DND-41 (cell line): ENCODE measurements around the gene ABLIM2.

Experiments used
- ATAC-seq: fragments of 200-7000 bp; cut with Tn5 transposase; 3 replicates; pipeline ENCODE4 v1.9.1; 2021; ENCODE audit warnings: low read depth; ENCODE audit not compliant: insufficient read depth
- DNase-seq: peaks from one replicate; pipeline ENCODE4 v3.0.0-alpha.2; 2020
- H2AFZ ChIP-seq: 2 replicates; pipeline ENCODE4 v1.6.0; 2012; ENCODE audit warnings: low read depth, low read length
- H3K27ac ChIP-seq: 2 replicates; pipeline ENCODE4 v1.5.1; 2012; ENCODE audit warnings: low read length, inconsistent platforms
- H3K27me3 ChIP-seq: fragments of 200-600 bp; sonication (generic); 2 replicates; pipeline ENCODE4 v1.6.0; 2012; ENCODE audit warnings: low read length, mild to moderate bottlenecking, inconsistent platforms; ENCODE audit not compliant: insufficient read depth, poor library complexity
- H3K36me3 ChIP-seq: 2 replicates; pipeline ENCODE4 v1.5.1; 2012; ENCODE audit warnings: low read length, inconsistent platforms; ENCODE audit not compliant: insufficient read depth
- H3K4me1 ChIP-seq: 2 replicates; pipeline ENCODE4 v1.5.1; 2012; ENCODE audit warnings: mild to moderate bottlenecking, low read length; ENCODE audit not compliant: insufficient read depth
- H3K4me2 ChIP-seq: 2 replicates; pipeline ENCODE4 v1.6.0; 2012; ENCODE audit warnings: mild to moderate bottlenecking, moderate library complexity, low read length, inconsistent platforms; ENCODE audit not compliant: insufficient read depth
- H3K4me3 ChIP-seq, 2 experiments: fragments of 200-600 bp in 1 of 2; shearing (Covaris generic) in 1 of 2; 2 replicates each; pipeline ENCODE4 v1.5.1; 2012 to 2016; ENCODE audit warnings: inconsistent platforms in 2 of 2, low read length in 2 of 2, mild to moderate bottlenecking in 2 of 2, low read depth in 1 of 2, moderate library complexity in 1 of 2
- H3K79me2 ChIP-seq: 2 replicates; pipeline ENCODE4 v1.6.0; 2012; ENCODE audit warnings: low read length, inconsistent platforms; ENCODE audit not compliant: insufficient read depth
- H3K9ac ChIP-seq: 2 replicates; pipeline ENCODE4 v1.6.0; 2012; ENCODE audit warnings: low read depth, mild to moderate bottlenecking, inconsistent platforms, low read length, moderate library complexity
- H3K9me3 ChIP-seq: 2 replicates; pipeline ENCODE4 v1.5.1; 2012; ENCODE audit warnings: low read length, moderate library complexity, mild to moderate bottlenecking, inconsistent platforms; ENCODE audit not compliant: insufficient read depth, severe bottlenecking
- H4K20me1 ChIP-seq: 2 replicates; pipeline ENCODE4 v1.6.0; 2012; ENCODE audit warnings: low read length; ENCODE audit not compliant: insufficient read depth
- EZH2 ChIP-seq: IDR thresholded peaks from 3 replicates; pipeline ENCODE4 v1.6.1; 2012; ENCODE audit warnings: borderline replicate concordance, low read depth, mild to moderate bottlenecking, moderate library complexity, low read length, inconsistent platforms; ENCODE audit not compliant: severe bottlenecking
- TF ChIP-seq, protein P1 (sequence below): IDR thresholded peaks from 2 replicates; pipeline ENCODE4 v1.5.1; 2012; ENCODE audit warnings: borderline replicate concordance, low read length, moderate library complexity, mild to moderate bottlenecking; ENCODE audit not compliant: poor library complexity, severe bottlenecking; ENCODE audit errors: extremely low read depth

ABLIM2 gene

DNA sequence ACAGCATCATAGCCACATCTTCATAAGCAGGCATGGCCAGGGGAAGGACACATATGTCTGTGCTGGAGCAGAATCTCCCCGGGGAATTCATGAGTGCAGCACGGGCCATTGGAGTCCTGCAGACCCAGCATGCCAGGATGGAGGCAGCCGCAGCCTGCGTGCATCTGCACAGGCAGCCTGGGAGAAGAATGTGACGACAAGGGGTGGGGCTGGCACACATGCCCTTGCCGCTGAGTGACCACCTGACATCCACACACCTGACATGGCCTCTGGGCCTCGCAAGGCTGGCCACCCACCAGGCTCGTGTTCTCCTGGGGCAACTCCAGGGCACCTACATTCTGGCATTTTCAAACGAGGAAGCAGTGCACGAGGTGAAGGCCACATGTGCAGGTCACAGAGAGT is 152.8 kb downstream of the ABLIM2 start:
- Histone ChIP-seq H3K4me2 (no peak overlapping the region), H3K4me3 (no peak overlapping the region), H3K36me3 (no peaks in the 10 kb centered on the region), H3K79me2 (no peaks in the 10 kb centered on the region), H4K20me1 (no peaks in the 10 kb centered on the region), H3K9me3 (no peaks in the 10 kb centered on the region), H2AFZ (no peak overlapping the region), H3K9ac (no peak overlapping the region), H3K4me1 (no peaks in the 10 kb centered on the region), H3K27ac (no peak overlapping the region), H3K27me3 (no peaks in the 10 kb centered on the region)
- TF ChIP-seq, protein P1, sequence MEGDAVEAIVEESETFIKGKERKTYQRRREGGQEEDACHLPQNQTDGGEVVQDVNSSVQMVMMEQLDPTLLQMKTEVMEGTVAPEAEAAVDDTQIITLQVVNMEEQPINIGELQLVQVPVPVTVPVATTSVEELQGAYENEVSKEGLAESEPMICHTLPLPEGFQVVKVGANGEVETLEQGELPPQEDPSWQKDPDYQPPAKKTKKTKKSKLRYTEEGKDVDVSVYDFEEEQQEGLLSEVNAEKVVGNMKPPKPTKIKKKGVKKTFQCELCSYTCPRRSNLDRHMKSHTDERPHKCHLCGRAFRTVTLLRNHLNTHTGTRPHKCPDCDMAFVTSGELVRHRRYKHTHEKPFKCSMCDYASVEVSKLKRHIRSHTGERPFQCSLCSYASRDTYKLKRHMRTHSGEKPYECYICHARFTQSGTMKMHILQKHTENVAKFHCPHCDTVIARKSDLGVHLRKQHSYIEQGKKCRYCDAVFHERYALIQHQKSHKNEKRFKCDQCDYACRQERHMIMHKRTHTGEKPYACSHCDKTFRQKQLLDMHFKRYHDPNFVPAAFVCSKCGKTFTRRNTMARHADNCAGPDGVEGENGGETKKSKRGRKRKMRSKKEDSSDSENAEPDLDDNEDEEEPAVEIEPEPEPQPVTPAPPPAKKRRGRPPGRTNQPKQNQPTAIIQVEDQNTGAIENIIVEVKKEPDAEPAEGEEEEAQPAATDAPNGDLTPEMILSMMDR = no peak
- ATAC-seq (no peak), DNase-seq (no peak)

- no peak for ATAC-seq
- no peaks in the 10 kb centered on the region for H4K20me1 ChIP-seq
- no peak overlapping the region for H3K4me3 ChIP-seq
- no peaks in the 10 kb centered on the region for H3K9me3 ChIP-seq
- H3K4me2 ChIP-seq = no peak overlapping the region
- H2AFZ ChIP-seq = no peak overlapping the region
- no peak for TF ChIP-seq EZH2
- TF ChIP-seq, protein P1 = no peak
- H3K9ac ChIP-seq = no peak overlapping the region
- H3K36me3 ChIP-seq = no peaks in the 10 kb centered on the region
- no peak for DNase-seq
- no peaks in the 10 kb centered on the region for H3K27me3 ChIP-seq
- H3K4me1 ChIP-seq = no peaks in the 10 kb centered on the region
- no peaks in the 10 kb centered on the region for H3K79me2 ChIP-seq
- H3K27ac ChIP-seq = no peak overlapping the region
Observed at GRCh38 chr4:8005033-8005808, 153.4 kb downstream of the ABLIM2 start.

- Histone ChIP-seq H3K4me1 (no peaks in the 10 kb centered on the region), H3K36me3 (no peaks in the 10 kb centered on the region), H3K9ac (no peak overlapping the region), H2AFZ (no peak overlapping the region), H3K4me3 (no peak overlapping the region), H3K9me3 (no peaks in the 10 kb centered on the region), H3K79me2 (no peaks in the 10 kb centered on the region), H3K27me3 (no peaks in the 10 kb centered on the region), H4K20me1 (no peaks in the 10 kb centered on the region), H3K27ac (no peak overlapping the region), H3K4me2 (no peak overlapping the region)
- TF ChIP-seq, protein P1 = no peak
- no peak for TF ChIP-seq EZH2
- no peak for DNase-seq
- ATAC-seq = no peak
Observed at GRCh38 chr4:8004066-8004465, 154.5 kb downstream of the ABLIM2 start.
